Effector CD4-positive, alpha-beta T cell (primary cell): ENCODE results near the gene NLRP7.
"Not testable (repeated sequence)": the region's sequence is repeated elsewhere in the genome, so short reads cannot be mapped to it uniquely, and the experiment has no call there.

Source experiments
- DNase-seq: peaks from one replicate; pipeline ENCODE4 v3.0.0-alpha.2; 2020

The NLRP7 gene

DNA sequence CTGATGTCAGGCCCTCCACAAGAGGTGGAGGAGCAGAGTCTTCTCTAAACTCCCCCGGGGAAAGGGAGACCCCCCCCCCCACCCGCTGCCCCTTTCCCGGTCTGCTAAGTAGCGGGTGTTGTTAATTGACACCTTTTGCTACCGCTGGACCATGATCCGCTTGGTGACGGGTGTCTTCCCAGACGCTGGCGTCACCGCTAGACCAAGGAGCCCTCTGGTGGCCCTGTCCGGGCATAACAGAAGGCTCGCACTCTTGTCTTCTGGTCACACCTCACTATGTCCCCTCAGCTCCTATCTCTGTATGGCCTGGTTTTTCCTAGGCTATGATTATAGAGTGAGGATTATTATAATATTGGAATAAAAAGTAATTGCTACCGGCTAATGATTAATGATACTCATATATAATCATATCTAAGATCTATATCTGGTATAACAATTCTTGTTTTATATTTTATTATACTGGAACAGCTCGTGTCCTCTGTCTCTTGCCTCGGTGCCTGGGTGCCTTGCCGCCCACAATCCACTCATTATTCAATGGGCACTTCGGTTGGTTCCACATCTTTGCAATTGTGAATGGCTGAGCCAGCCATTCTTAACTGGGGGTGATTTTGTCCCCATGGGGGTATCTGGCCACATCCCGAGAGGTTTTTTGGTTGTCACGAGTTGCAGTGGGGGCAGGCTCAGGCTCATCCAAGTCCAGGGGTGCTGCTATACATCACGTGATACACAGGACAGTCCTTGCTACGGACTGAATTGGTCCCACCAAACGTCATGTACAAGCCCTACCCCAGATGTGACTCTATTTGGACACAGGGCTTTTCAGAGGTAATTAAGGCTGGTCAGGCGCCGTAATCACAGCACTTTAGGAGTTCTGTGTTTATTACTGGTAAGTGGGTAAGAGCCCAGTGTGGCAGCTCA, 27.4 kb downstream of the NLRP7 start:
- DNase-seq = not testable (repeated sequence)

DNA sequence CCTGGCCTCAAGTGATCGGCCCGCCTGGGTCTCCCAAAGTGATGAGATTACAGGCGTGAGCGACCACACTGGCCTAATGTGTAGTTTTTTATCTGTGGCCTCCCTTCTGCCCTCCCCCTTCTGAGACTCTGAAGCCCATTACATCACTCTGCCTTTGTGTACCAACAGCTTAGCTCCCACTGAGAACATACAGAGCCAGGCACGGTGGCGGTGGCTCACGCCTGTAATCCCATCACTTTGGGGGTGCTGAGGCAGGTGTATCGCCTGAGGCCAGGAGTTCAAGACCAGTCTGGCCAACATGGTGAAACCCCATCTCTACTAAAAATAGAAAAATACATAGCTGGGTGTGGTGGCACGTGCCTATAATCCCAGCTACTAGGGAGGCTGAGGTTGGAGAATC, 28.8 kb downstream of the NLRP7 start:
- no peak for DNase-seq

DNA sequence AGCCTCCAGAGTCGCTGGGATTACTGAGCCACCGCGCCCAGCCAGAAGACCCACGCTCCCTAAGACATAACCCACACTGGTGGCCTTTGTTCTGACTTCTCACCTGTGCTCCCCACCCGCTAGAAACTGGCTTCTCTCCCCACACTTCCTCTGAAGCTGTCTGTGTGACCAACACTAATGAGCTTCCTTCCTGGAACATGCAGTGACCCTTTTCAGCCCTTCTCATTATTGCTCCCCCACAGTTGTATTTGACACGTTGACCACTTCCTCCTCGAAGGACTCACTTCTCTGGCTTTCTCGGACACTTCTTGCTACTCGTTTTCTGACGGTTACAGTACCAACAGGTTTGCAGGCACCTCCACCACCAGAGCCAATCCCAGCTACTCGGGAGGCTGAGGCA, 30.5 kb downstream of the NLRP7 start:
- no peak for DNase-seq

DNA sequence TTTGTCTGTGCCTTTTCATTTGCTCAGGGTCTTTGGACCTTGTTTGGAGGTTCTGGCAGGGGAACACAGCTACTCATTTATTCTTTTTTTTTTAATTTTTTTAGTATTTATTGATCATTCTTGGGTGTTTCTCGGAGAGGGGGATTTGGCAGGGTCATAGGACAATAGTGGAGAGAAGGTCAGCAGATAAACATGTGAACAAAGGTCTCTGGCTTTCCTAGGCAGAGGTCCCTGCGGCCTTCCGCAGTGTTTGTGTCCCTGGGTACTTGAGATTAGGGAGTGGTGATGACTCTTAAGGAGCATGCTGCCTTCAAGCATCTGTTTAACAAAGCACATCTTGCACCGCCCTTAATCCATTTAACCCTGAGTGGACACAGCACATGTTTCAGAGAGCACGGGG, 39.4 kb downstream of the NLRP7 start:
- not testable (repeated sequence) for DNase-seq

- no peak for DNase-seq
These were observed 40.5 kb downstream of the NLRP7 start for GRCh38 chr19:54906819-54907218.

GRCh38 chr19:54905803-54906511, 41.4 kb downstream of the NLRP7 start, which contains the start of gene NCR1:
Gene NCR1, plus strand, starts transcription at chr19:54906148. Its CDS starts 40 bp downstream, at chr19:54906188.
- DNase-seq = no peak

DNA sequence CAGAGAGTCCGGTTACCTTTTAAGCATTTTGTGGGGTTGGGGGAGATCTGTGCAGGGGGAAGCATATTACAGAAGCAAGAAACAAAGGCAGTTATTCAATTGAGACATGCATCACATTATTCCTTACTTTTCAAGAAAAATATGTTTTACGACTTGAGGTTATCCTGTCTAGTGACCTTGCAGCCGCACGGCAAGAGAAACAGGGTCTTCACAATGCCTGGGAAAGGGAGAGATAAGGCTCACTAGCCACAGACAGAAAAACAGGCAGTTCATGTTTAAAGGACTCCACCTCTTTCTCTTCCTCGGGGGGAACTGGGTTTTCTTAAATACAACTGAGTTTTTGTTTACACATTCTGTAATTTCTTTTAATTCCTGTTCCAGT, 41.9 kb downstream of the NLRP7 start:
- no peak for DNase-seq

- DNase-seq = not testable (repeated sequence)
These were observed 43.1 kb downstream of the NLRP7 start for GRCh38 chr19:54904261-54904660.

DNA sequence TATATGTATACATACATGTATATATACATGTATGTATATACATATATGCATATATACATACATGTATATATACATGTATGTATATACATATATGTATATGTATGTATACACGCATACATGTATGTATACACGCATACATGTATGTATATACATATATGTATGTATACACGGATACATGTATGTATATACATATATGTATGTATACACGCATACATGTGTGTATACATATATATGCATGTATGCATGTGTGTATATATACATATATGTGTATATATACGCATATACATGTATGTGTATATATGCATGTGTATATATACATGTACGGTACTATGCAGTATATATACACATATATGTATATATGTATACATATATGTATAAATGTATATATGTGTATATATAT, 44.0 kb downstream of the NLRP7 start:
- DNase-seq = no peak

- no peak for DNase-seq
These were observed 45.3 kb downstream of the NLRP7 start for GRCh38 chr19:54902061-54902460.

DNA sequence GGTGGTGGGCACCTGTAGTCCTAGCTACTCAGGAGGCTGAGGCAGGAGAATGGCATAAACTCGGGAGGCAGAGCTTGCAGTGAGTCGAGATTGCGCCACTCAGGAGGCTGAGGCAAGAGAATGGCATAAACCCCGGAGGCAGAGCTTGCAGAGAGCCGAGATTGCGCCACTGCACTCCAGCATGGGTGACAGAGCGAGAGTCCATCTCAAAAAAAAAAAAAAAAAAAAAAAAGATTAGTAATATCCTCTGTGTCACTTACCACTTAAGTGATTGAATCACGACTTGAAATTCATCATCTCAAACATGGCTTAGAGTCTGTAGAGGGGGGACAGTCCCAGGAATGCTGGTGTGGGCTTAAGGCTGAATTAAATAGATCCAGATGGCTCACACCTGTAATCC, 46.2 kb downstream of the NLRP7 start:
- not testable (repeated sequence) for DNase-seq

DNA sequence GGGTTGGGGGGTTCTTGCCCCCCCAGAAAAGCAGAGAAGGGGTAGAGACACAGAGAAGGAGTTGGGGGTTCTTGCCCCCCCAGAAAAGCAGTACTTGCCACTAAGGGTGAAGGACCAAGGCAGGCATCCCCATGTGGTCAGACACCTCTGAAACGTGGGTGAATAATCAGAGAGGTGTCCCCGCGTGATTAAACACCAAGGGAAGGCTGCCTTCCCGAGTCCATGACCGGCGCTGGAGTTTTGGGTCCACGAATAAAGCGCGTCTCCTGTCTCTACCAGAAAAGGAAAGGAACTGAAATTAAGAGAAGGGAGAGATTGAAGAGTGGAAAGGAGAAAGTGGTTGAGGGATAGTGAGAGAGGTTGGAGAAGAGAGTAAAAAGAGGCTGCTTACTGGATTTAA, 47.7 kb downstream of the NLRP7 start:
- DNase-seq = not testable (repeated sequence)

- not testable (repeated sequence) for DNase-seq
These were observed 48.6 kb downstream of the NLRP7 start for GRCh38 chr19:54898685-54899084.

DNA sequence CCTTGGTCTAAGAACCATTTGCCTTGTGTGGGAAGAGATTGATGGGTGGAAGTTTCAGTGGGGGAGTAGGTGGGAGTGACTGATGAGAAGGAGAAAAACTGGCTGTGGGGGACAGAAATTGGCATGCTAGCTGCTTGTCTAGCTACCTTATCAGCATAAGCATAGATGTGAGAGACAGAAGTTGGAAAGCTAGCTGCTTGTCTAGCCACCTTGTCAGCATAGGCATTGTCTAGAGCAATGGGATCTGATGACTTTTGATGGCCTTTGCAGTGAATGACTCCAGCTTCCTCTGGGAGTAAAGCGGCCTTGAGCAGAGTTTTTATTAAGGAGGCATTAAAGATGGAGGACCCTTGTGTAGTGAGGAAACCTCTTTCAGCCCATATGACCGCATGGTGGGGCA, 51.3 kb downstream of the NLRP7 start:
- DNase-seq = no peak

DNA sequence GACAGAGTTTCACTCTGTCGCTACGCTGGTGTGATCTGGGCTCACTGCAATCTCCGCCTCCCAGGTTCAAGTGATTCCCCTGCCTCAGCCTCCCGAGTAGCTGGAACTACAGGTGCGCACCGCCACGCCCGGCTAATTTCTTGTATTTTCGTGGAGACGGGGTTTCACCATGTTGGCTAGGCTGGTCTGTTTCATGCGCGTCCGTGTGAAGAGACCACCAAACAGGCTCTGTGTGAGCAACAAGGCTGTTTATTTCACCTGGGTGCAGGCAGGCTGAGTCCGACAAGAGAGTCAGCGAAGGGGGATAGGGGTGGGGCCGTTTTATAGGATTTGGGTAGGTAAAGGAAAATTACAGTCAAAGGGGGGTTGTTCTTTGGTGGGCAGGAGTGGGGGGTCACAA, 53.2 kb downstream of the NLRP7 start:
- DNase-seq = not testable (repeated sequence)

- DNase-seq = no peak
These were observed 53.9 kb downstream of the NLRP7 start for GRCh38 chr19:54893406-54893805.

GRCh38 chr19:54889566-54889965, 57.8 kb downstream of the NLRP7 start:
- DNase-seq = no peak

DNA sequence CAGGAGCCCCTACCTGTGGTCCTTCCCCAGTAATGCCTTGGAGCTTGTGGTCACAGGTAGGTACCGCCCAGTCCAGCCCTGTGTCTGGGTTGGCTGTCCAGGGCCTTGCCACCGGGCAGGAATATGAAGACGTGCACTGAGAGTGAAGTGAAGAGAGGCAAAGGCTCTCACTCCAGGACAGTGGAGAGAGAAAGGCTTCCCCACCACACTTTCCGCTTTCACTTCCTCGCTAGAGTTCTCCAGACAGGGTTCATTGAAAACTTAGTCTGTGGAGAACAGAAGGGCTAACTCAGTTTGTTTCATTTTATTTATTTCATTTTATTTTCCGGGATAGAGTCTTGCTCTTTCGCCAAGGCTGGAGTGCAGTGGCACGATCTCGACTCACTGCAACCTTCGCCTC, 59.1 kb downstream of the NLRP7 start:
- DNase-seq = no peak

DNA sequence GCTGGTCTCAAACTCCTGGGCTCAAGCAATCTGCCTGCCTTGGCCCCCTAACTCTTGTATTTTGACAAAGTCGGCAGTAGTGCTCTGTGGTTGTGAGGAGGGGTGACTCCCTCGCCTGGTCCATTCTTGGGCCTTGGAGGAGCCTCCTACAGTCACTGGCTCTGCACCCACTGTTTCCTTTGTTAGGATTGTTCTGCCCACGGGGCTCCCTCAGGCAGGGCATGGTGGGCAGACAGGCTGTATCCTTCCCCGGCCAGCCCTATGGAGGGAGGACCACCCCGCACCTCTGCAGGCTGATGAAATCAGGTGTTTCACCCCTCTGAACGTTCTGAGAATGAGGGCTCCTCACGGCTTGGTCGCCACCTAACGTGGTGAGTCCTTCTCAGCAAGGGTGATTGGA, 64.1 kb downstream of the NLRP7 start:
- no peak for DNase-seq

GRCh38 chr19:54882758-54883157, 64.6 kb downstream of the NLRP7 start:
- DNase-seq = no peak

DNA sequence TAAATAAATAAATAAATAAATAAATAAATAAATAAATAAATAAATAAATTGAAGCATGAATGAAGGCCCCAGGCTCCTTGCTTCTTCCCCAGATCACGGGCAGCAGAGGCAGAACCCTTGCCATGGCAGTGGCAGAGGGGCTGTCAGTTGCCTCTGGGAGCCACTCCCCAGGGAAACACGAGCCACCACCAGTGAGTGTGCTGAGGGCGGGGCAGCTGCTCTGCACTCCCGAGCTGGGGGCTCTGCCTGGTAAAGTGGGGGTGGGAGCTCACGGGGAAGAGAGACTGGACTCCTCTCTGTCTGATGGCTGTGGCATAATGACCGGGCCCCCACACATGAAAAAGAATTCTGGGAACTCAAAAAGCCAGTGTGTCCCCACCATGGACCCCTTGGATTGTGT, 65.4 kb downstream of the NLRP7 start:
- DNase-seq = no peak

- no peak for DNase-seq
These were observed 69.9 kb downstream of the NLRP7 start for GRCh38 chr19:54877471-54877870.

DNA sequence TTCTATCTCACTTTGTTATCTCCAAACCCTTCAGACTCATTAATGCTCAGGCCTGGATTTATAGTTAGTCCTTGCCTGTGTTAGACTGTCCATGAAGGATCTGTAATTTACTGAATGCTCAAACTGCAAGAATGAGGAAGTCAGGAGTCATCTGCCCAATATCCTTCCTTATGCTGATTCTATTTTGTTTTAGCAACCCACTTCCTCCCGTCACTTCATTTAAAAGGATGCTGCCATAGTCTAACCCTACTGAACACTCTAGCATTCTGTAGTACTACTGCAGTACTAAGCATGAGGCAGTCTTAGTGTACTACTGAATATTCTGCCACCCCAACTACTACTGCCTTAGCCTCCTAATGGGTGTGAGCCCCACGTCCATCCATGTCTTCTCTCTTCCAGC, 71.8 kb downstream of the NLRP7 start:
- no peak for DNase-seq

- DNase-seq = no peak
These were observed 73.3 kb downstream of the NLRP7 start, which contains the start of gene FCAR for GRCh38 chr19:54873990-54874389. Gene FCAR, plus strand, starts transcription at chr19:54874235. Its CDS starts 55 bp downstream, at chr19:54874290.
